Measurements from ENCODE around the gene SLC29A1. TPM values are rescaled to one million over a fixed set of nuclear protein-coding genes. Genes with fewer than 3 reads are reported as not detected.

The SLC29A1 gene
- total and polyA plus RNA-seq, 2 donors (not counting 1 experiment from before 2014, with no cell fraction given), result 6.0 to 7.3 TPM

DNA sequence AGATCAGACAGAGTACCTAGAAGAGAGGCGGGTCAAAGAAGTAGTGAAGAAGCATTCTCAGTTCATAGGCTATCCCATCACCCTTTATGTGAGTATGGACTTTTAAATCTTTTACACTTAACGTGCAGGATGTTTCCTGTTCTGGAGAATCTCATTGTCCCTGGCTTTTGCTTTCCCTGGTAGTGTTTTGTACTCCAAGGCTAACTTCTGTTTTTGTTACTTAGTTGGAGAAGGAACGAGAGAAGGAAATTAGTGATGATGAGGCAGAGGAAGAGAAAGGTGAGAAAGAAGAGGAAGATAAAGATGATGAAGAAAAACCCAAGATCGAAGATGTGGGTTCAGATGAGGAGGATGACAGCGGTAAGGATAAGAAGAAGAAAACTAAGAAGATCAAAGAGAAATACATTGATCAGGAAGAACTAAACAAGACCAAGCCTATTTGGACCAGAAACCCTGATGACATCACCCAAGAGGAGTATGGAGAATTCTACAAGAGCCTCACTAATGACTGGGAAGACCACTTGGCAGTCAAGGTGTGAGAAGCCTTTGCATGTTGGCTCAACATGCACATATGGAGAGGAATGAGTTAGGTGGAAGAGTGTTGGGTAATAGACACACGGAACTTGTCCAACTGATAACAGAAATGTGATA is 26.8 kb downstream of the SLC29A1 start:
- no peak overlapping the region for H3K9ac ChIP-seq (ENCODE audit: low read length)
- Mint-ChIP-seq H3K27me3 (no peaks in the 10 kb centered on the region), H3K4me3 (peak overlapping the region; percentile 5), H3K4me1 (peaks cover 70% of the 10 kb centered on the region), H3K9me3 (ENCODE audit: insufficient read depth) (no peaks in the 10 kb centered on the region), H3K27ac (peak overlapping the region; percentile 54)
- ChIA-PET POLR2A (interaction anchor here (1.5 kb wide), 1 partner anchor 14 kb away, joined by 5 read pairs; no protein-coding TSS in a partner anchor), CTCF (interaction anchor here (1.4 kb wide), 1 partner anchor 29 kb away, joined by 3 read pairs; no protein-coding TSS in a partner anchor)
- H3K27me3 ChIP-seq (replicated peaks in 1 of 4; ENCODE audit: control extremely low read depth in 1 of 4, control insufficient read depth in 3 of 4, insufficient read depth in 4 of 4, low read length in 3 of 4), result no peaks in the 10 kb centered on the region
- intact Hi-C loops (cut with micrococcal nuclease), result no loop called here
- H3K36me3 ChIP-seq (replicated peaks in 1 of 2; ENCODE audit: control extremely low read depth in 1 of 2, control insufficient read depth in 1 of 2, extremely low read depth in 1 of 2, insufficient read depth in 2 of 2, low read length in 1 of 2), result peaks cover 9 to 72% of the 10 kb centered on the region in 2 experiments
- peaks cover 77% of the 10 kb centered on the region for H4K20me1 ChIP-seq (ENCODE audit: control insufficient read depth, insufficient read depth, low read length, poor library complexity, severe bottlenecking)
- WGBS (ENCODE audit: insufficient coverage), result 90% methylated on average over 2 of the region's 6 CpGs
- ATAC-seq (ENCODE audit: low read depth), result no peak
- peaks cover 12 to 45% of the 10 kb centered on the region in 2 donors for H3K4me1 ChIP-seq (ENCODE audit: control insufficient read depth in 2 of 2, insufficient read depth in 2 of 2, low read length in 2 of 2)
- H3K4me2 ChIP-seq (replicated peaks; ENCODE audit: low read depth, low read length, poor library complexity, severe bottlenecking), result no peak overlapping the region
- H2AFZ ChIP-seq (ENCODE audit: insufficient read depth, low read depth, low read length, poor library complexity, severe bottlenecking), result no peak overlapping the region
- DNase-seq, result no peak
- no peak for TF ChIP-seq EZH2 (IDR thresholded peaks at IDR 0.05; ENCODE audit: borderline replicate concordance, insufficient read depth, low read depth, low read length, poor library complexity, severe bottlenecking)
- TF ChIP-seq CTCF (IDR thresholded peaks at IDR 0.05), result no peak
- H3K27ac ChIP-seq (ENCODE audit: low read length in 2 of 2), result no peak overlapping the region
- no peaks in the 10 kb centered on the region for H3K9me3 ChIP-seq (ENCODE audit: control extremely low read depth in 1 of 3, control insufficient read depth in 2 of 3, insufficient read depth in 1 of 3, low read length in 2 of 3)
- H3K4me3 ChIP-seq (ENCODE audit: control extremely low read depth in 1 of 5, extremely low read depth in 1 of 5, insufficient read depth in 1 of 5, low read depth in 2 of 5, low read length in 4 of 5), result no peak overlapping the region
- peaks cover 40% of the 10 kb centered on the region for H3K79me2 ChIP-seq (ENCODE audit: control insufficient read depth, insufficient read depth, low read length)

GRCh38 chr6:44250718-44251123 is 27.3 kb downstream of the SLC29A1 start:
- Histone ChIP-seq H2AFZ (ENCODE audit: insufficient read depth, low read depth, low read length, poor library complexity, severe bottlenecking) (no peak overlapping the region), H3K4me1 (ENCODE audit: control insufficient read depth in 2 of 2, insufficient read depth in 2 of 2, low read length in 2 of 2) (peaks cover 11 to 47% of the 10 kb centered on the region in 2 donors), H3K4me2 (replicated peaks; ENCODE audit: low read depth, low read length, poor library complexity, severe bottlenecking) (no peak overlapping the region), H3K27ac (ENCODE audit: low read length in 2 of 2) (no peak overlapping the region), H4K20me1 (ENCODE audit: control insufficient read depth, insufficient read depth, low read length, poor library complexity, severe bottlenecking) (peaks cover 79% of the 10 kb centered on the region), H3K27me3 (replicated peaks in 1 of 4; ENCODE audit: control extremely low read depth in 1 of 4, control insufficient read depth in 3 of 4, insufficient read depth in 4 of 4, low read length in 3 of 4) (no peaks in the 10 kb centered on the region), H3K36me3 (replicated peaks in 1 of 2; ENCODE audit: control extremely low read depth in 1 of 2, control insufficient read depth in 1 of 2, extremely low read depth in 1 of 2, insufficient read depth in 2 of 2, low read length in 1 of 2) (peaks cover 9 to 77% of the 10 kb centered on the region in 2 experiments), H3K9me3 (ENCODE audit: control extremely low read depth in 1 of 3, control insufficient read depth in 2 of 3, insufficient read depth in 1 of 3, low read length in 2 of 3) (no peaks in the 10 kb centered on the region), H3K4me3 (ENCODE audit: control extremely low read depth in 1 of 5, extremely low read depth in 1 of 5, insufficient read depth in 1 of 5, low read depth in 2 of 5, low read length in 4 of 5) (no peak overlapping the region), H3K9ac (ENCODE audit: low read length) (no peak overlapping the region), H3K79me2 (ENCODE audit: control insufficient read depth, insufficient read depth, low read length) (peaks cover 40% of the 10 kb centered on the region)
- TF ChIP-seq EZH2 (IDR thresholded peaks at IDR 0.05; ENCODE audit: borderline replicate concordance, insufficient read depth, low read depth, low read length, poor library complexity, severe bottlenecking) (no peak), CTCF (IDR thresholded peaks at IDR 0.05) (no peak)
- peak overlapping the region; percentile 32 for H3K27ac Mint-ChIP-seq
- intact Hi-C loops (cut with micrococcal nuclease), result no loop called here
- no peak overlapping the region for H3K4me3 Mint-ChIP-seq
- no peak for ATAC-seq (ENCODE audit: low read depth)
- peaks cover 70% of the 10 kb centered on the region for H3K4me1 Mint-ChIP-seq
- no peak for DNase-seq
- ChIA-PET CTCF (interaction anchor here (1.1 to 2.0 kb wide), 3 partner anchors 17 to 62 kb away, joined by 3 to 11 read pairs (median 3); partner anchors contain the start of gene AARS2), POLR2A (interaction anchor here (1.5 to 2.2 kb wide), 2 partner anchors 12 to 13 kb away, joined by 5 to 10 read pairs; no protein-coding TSS in a partner anchor)
- H3K27me3 Mint-ChIP-seq, result no peaks in the 10 kb centered on the region
- no peaks in the 10 kb centered on the region for H3K9me3 Mint-ChIP-seq (ENCODE audit: insufficient read depth)
- no CpG with 5 or more reads among the region's 3 CpGs for WGBS (ENCODE audit: insufficient coverage)
